Measurements from ENCODE around the gene TERB1.

GRCh38 chr16:66741950-66742808, 59.2 kb downstream of the TERB1 start:
- TF ChIP-seq, protein P1, sequence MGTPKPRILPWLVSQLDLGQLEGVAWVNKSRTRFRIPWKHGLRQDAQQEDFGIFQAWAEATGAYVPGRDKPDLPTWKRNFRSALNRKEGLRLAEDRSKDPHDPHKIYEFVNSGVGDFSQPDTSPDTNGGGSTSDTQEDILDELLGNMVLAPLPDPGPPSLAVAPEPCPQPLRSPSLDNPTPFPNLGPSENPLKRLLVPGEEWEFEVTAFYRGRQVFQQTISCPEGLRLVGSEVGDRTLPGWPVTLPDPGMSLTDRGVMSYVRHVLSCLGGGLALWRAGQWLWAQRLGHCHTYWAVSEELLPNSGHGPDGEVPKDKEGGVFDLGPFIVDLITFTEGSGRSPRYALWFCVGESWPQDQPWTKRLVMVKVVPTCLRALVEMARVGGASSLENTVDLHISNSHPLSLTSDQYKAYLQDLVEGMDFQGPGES (IDR thresholded peaks at IDR 0.05; ENCODE audit: low read depth, low read length): no peak
- TF ChIP-seq, protein P2, sequence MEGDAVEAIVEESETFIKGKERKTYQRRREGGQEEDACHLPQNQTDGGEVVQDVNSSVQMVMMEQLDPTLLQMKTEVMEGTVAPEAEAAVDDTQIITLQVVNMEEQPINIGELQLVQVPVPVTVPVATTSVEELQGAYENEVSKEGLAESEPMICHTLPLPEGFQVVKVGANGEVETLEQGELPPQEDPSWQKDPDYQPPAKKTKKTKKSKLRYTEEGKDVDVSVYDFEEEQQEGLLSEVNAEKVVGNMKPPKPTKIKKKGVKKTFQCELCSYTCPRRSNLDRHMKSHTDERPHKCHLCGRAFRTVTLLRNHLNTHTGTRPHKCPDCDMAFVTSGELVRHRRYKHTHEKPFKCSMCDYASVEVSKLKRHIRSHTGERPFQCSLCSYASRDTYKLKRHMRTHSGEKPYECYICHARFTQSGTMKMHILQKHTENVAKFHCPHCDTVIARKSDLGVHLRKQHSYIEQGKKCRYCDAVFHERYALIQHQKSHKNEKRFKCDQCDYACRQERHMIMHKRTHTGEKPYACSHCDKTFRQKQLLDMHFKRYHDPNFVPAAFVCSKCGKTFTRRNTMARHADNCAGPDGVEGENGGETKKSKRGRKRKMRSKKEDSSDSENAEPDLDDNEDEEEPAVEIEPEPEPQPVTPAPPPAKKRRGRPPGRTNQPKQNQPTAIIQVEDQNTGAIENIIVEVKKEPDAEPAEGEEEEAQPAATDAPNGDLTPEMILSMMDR (IDR thresholded peaks at IDR 0.05): no peak
- TF ChIP-seq POLR2AphosphoS5 (IDR thresholded peaks at IDR 0.05; ENCODE audit: low read depth, low read length) (no peak), TEAD4 (IDR thresholded peaks at IDR 0.05; ENCODE audit: borderline replicate concordance, insufficient read depth) (no peak), RXRA (IDR thresholded peaks at IDR 0.05; ENCODE audit: borderline replicate concordance, low read depth) (no peak), SMC3 (IDR thresholded peaks at IDR 0.05; ENCODE audit: low read depth, low read length) (no peak)
